D721Med (cell line): ENCODE results near the gene ZNF138.
"Not testable (repeated sequence)": the region's sequence is repeated elsewhere in the genome, so short reads cannot be mapped to it uniquely, and the experiment has no call there.

Experiments used
- DNase-seq: peaks from one replicate; pipeline ENCODE4 v3.0.0; 2011; ENCODE audit warnings: low spot score; ENCODE audit not compliant: insufficient read length
- FAIRE-seq: peaks from 2 replicates; lab custom pipeline; 2011; peaks lifted over from hg19 to GRCh38; lab: Jason Lieb, UNC
- TF ChIP-seq, protein P1 (sequence below): IDR thresholded peaks from 2 replicates; pipeline ENCODE4 v1.5.1; 2012; ENCODE audit warnings: mild to moderate bottlenecking, control low read depth; ENCODE audit not compliant: insufficient read depth; ENCODE audit errors: missing control alignments

Gene ZNF138

DNA sequence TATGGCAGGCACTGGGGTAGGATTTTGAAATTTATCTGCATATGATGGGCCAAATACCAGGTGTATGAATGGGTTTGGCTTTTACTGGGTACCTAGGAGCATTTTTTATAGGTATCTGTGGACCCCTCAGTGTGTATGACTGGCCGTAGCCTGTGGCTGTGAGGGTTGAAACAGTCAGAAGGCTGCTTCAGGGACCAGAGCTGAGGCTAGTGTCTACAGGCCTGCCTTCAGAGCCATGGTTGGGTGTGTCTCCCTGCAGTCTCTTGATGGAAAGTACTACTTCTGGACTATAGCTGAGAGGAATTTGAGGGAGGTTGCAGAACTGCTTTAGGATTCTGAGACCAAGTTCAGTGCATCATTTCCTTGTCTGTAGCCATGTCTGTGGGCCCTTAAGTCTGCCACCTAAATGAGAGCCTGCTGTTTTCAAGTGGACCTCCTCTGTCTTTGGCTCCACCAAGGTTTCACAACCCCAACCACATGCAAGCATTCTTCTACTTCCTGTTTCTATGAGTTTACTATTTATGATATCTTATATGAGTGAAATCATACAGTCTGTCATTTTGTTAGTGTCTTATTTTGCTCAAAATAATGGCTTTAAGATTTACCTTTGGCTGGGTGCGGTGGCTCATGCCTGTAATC, 19.9 kb upstream of the ZNF138 start:
- FAIRE-seq (no peak), DNase-seq (no peak)
- TF ChIP-seq, protein P1, sequence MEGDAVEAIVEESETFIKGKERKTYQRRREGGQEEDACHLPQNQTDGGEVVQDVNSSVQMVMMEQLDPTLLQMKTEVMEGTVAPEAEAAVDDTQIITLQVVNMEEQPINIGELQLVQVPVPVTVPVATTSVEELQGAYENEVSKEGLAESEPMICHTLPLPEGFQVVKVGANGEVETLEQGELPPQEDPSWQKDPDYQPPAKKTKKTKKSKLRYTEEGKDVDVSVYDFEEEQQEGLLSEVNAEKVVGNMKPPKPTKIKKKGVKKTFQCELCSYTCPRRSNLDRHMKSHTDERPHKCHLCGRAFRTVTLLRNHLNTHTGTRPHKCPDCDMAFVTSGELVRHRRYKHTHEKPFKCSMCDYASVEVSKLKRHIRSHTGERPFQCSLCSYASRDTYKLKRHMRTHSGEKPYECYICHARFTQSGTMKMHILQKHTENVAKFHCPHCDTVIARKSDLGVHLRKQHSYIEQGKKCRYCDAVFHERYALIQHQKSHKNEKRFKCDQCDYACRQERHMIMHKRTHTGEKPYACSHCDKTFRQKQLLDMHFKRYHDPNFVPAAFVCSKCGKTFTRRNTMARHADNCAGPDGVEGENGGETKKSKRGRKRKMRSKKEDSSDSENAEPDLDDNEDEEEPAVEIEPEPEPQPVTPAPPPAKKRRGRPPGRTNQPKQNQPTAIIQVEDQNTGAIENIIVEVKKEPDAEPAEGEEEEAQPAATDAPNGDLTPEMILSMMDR, result no peak

DNA sequence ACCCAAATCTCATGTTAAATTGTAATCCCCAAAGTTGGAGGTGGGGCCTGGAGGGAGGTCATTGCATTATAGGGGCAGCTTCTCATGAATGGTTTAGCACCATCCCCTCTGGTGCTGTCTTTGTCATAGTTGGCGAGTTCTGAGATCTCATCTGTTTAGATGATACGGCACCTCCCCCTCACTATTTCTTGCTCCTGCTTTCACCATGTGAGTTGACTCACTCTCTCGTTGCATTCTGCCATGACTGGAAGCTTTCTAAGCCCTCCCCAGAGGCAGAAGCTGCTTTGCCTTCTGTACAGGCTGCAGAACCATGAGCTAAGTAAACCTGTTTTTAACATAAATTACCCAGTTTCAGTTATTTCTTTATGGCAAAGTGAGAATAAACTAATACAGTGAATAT, 18.9 kb upstream of the ZNF138 start:
- FAIRE-seq, result no peak
- TF ChIP-seq, protein P1, result no peak
- DNase-seq, result no peak

DNA sequence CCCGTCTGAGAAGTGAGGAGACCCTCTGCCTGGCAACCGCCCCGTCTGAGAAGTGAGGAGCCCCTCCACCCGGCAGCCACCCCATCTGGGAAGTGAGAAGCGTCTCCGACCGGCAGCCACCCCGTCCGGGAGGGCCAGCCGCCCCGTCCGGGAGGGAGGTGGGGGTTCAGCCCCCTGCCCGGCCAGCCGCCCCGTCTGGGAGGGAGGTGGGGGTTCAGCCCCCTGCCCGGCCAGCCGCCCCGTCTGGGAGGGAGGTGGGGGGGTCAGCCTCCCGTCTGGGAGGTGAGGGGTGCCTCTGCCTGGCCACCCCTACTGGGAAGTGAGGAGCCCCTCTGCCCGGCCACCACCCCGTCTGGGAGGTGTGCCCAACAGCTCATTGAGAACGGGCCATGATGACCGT, 9.4 kb upstream of the ZNF138 start:
- DNase-seq, FAIRE-seq: not testable (repeated sequence)

DNA sequence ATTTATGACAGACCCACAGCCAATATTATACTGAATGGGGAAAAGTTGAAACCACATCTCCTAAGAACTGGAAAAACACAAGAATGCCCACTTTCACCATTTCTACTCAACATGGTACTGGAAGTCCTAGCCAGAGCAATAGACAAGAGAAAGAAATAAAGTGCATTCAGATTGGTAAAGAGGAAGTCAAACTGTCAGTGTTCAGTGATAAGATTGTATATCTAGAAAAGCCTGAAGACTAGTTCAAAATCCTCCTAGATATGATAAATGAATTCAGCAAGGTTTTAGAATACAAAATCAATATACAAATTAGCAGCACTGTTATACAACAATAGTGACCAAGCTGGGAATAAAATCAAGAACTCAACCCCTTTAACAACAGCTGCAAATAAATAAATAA, 6.9 kb upstream of the ZNF138 start:
- TF ChIP-seq, protein P1, result no peak
- DNase-seq, result no peak
- no peak for FAIRE-seq

DNA sequence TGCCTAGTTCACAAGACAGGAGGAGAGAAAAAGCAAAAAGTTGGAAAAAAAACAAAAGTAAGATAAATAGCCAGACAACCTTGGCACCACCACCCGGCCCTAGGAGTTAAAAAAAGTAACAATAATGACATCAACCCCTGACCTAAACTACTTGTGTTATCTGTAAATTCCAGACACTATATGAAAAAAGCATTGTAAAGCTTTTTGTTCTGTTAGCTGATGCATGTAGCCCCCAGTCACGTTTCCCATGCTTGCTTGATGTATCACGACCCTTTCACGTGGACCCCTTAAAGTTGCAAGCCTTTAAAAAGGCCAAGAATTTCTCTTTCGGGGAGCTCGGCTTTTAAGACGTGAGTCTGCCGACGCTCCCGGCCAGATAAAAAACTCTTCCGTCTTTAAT, 5.0 kb upstream of the ZNF138 start:
- not testable (repeated sequence) for FAIRE-seq, DNase-seq

DNA sequence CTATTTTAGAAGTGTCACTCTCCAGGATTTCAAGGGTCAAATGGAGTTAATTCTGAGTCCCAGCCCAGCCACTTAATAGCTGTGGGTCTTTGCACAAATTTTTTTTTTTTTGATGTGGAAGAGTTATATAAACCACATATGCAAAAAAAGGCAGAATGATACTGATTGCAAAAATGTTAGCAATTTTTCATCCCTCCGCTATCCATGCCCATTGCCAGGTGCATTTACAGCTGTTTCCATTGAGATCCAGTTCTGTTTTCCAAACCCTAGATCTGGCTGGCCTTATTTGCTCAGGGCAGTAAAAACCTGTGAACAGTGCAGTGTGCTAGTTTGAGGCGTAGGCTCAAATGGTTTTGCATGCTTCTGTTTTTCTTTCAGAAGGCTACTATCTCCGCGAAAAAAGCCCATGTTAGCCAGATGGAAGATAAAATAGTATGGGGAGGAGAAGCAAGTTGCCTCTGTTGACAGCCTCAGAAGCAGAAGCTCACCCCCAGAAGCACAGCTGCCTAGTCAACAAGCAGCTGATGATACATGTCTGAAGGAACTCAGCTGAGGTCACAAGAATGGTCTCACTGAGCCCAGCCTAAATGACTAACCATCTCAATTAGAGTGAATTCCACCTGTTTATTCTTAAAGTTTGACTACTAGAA, 997 bp upstream of the ZNF138 start:
- TF ChIP-seq, protein P1, result no peak
- FAIRE-seq (no peak), DNase-seq (no peak)

DNA sequence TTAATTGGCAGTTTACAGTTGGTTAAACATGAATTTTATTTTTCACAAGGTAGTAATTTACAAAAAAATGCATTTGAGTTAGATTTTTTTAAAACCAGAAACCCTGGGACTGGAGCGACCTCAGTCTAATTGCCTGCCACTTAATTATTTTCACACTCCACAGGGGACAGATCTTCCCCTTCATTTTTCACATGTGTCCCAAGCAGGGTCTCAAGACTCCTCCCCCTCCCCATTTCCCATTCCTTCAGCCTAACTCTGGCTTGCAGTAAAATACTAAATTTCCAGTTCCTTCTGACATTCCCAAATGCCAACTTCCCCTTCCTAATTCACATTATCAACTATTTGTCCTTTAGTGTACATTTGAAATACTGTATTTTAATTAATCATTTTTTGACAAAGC, 948 bp downstream of the ZNF138 start:
- FAIRE-seq, result no peak
- TF ChIP-seq, protein P1, result no peak
- no peak for DNase-seq

DNA sequence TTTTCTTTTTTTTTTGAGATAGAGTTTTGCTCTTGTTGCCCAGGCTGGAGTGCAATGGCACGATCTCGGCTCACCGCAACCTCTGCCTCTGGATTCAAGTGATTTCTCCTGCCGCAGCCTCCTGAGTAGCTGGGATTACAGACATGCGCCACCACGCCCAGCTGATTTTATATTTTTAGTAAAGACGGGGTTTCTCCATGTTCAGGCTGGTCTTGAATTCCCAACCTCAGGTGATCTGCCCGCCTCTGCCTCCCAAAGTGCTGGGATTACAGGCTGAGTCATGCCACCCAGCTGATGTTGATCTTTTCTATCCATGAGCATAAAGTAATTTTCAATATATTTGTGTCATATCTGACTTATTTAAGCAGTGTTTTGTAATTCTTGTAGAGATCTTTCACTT, 4.9 kb downstream of the ZNF138 start:
- FAIRE-seq, result not testable (repeated sequence)

DNA sequence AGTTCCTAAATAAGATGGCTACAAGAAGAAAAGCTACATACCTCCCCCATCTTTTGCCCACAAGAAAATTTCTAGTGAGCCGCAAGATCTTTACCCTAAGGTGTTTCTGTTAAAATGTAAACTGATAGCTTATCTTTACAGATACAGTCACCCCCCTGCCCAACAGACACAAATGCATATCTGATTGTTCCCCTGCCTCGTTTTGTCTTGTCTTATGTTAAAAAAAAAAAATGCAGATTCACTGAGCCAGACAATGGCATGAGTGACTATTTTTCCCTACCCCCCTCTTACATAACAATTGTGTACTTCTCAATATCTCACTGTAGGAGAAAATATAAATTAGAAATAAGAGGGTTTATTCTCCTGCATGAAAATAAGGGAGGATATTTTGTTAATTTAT, 8.5 kb downstream of the ZNF138 start:
- no peak for FAIRE-seq
- TF ChIP-seq, protein P1, result no peak

More for the DNA sequence above, 4.9 kb downstream of the ZNF138 start:
- DNase-seq, result not testable (repeated sequence)

More for the DNA sequence above, 8.5 kb downstream of the ZNF138 start:
- no peak for DNase-seq
